ENCODE measurements around the gene ERVMER34-1. TPM values are rescaled to one million over a fixed set of nuclear protein-coding genes. Genes with fewer than 3 reads are reported as not detected.

ERVMER34-1 gene
- total RNA-seq, 1 experiment from 2014 or later = 0.92 TPM

DNA sequence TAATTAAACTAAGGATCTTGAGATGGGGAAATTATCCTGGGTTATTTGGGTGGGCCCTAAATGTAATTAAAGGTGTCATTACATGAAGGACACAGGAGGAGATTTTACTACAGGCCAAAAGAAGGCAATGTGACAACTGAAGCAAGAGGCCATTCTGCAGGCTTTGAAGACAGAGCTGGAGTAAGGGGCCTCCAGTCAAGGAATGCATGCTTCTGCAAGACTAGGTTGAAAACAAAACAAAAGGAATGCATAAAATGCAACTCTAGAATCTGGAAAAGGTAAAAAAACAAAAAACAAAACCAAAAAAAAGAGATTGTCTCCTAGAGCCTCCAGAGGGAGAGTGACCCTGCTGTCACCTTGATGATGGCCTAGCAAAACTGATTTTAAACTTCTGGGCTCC lies 21.6 kb downstream of the ERVMER34-1 start:
- H3K27ac ChIP-seq = no peak overlapping the region
- H3K9me2 ChIP-seq (ENCODE audit: insufficient read depth) = no peaks in the 10 kb centered on the region
- intact Hi-C loops (cut with micrococcal nuclease; ENCODE audit: unreplicated experiment) = no loop called here
- no peaks in the 10 kb centered on the region for H3K27me3 ChIP-seq (ENCODE audit: insufficient read depth, low read depth)
- no peaks in the 10 kb centered on the region for H3K4me1 ChIP-seq (replicated peaks; ENCODE audit: insufficient read depth)
- H3K9me3 ChIP-seq (ENCODE audit: insufficient read depth, low read depth) = no peaks in the 10 kb centered on the region
- POLR2A ChIA-PET (ENCODE audit: unreplicated experiment) = no interaction called here
- H3K4me2 ChIP-seq = no peak overlapping the region
- CTCF ChIA-PET = no interaction called here
- BruUV-seq (replicated peaks) = no TSS peak
- H4K20me1 ChIP-seq (ENCODE audit: insufficient read depth) = no peaks in the 10 kb centered on the region
- H3K36me3 ChIP-seq (ENCODE audit: low read depth) = no peaks in the 10 kb centered on the region
- no peak for DNase-seq
- no peak overlapping the region for H3K4me3 ChIP-seq
- no peak overlapping the region for H2AFZ ChIP-seq
- TF ChIP-seq CTCF (conservative IDR thresholded peaks at IDR 0.05) (no peak), EZH2 (IDR thresholded peaks at IDR 0.05; ENCODE audit: low read depth) (no peak)
- no peaks in the 10 kb centered on the region for H3K79me2 ChIP-seq (ENCODE audit: low read depth)
- 0 out of 2 replicates have a peak, but pooled peaks cover 4% of the 10 kb centered on the region for H3F3A ChIP-seq (ENCODE audit: insufficient read depth, low read depth)

- no peak for DNase-seq
Observed at GRCh38 chr4:52728691-52729240, 22.5 kb downstream of the ERVMER34-1 start.

GRCh38 chr4:52726826-52727580 lies 24.2 kb downstream of the ERVMER34-1 start:
- H3K27me3 ChIP-seq (ENCODE audit: insufficient read depth, low read depth) = no peaks in the 10 kb centered on the region
- no peaks in the 10 kb centered on the region for H3K79me2 ChIP-seq (ENCODE audit: low read depth)
- DNase-seq = no peak
- intact Hi-C loops (cut with micrococcal nuclease; ENCODE audit: unreplicated experiment) = no loop called here
- no peak overlapping the region for H3K4me2 ChIP-seq
- H3K36me3 ChIP-seq (ENCODE audit: low read depth) = no peaks in the 10 kb centered on the region
- H2AFZ ChIP-seq = no peak overlapping the region
- no peak overlapping the region for H3K27ac ChIP-seq
- H3K4me1 ChIP-seq (replicated peaks; ENCODE audit: insufficient read depth) = 0 out of 2 replicates have a peak, but pooled peaks cover 4% of the 10 kb centered on the region
- no peaks in the 10 kb centered on the region for H3K9me2 ChIP-seq (ENCODE audit: insufficient read depth)
- ChIA-PET CTCF (no interaction called here), POLR2A (ENCODE audit: unreplicated experiment) (no interaction called here)
- H3K9me3 ChIP-seq (ENCODE audit: insufficient read depth, low read depth) = no peaks in the 10 kb centered on the region
- TF ChIP-seq EZH2 (IDR thresholded peaks at IDR 0.05; ENCODE audit: low read depth) = no peak
- TF ChIP-seq CTCF (conservative IDR thresholded peaks at IDR 0.05) = no peak
- BruUV-seq (replicated peaks) = no TSS peak
- H3F3A ChIP-seq (ENCODE audit: insufficient read depth, low read depth) = no peaks in the 10 kb centered on the region
- no peaks in the 10 kb centered on the region for H4K20me1 ChIP-seq (ENCODE audit: insufficient read depth)
- H3K4me3 ChIP-seq = no peak overlapping the region

More at GRCh38 chr4:52728691-52729240, 22.5 kb downstream of the ERVMER34-1 start:
- no peak for TF ChIP-seq CTCF (conservative IDR thresholded peaks at IDR 0.05)
- TF ChIP-seq EZH2 (IDR thresholded peaks at IDR 0.05; ENCODE audit: low read depth) = no peak
- Histone ChIP-seq H3K79me2 (ENCODE audit: low read depth) (no peaks in the 10 kb centered on the region), H3K4me2 (no peak overlapping the region), H3K36me3 (ENCODE audit: low read depth) (no peaks in the 10 kb centered on the region), H3F3A (ENCODE audit: insufficient read depth, low read depth) (0 out of 2 replicates have a peak, but pooled peaks cover 4% of the 10 kb centered on the region), H3K4me1 (replicated peaks; ENCODE audit: insufficient read depth) (no peaks in the 10 kb centered on the region), H3K9me3 (ENCODE audit: insufficient read depth, low read depth) (no peaks in the 10 kb centered on the region), H3K4me3 (no peak overlapping the region), H3K9me2 (ENCODE audit: insufficient read depth) (no peaks in the 10 kb centered on the region), H2AFZ (no peak overlapping the region), H3K27me3 (ENCODE audit: insufficient read depth, low read depth) (no peaks in the 10 kb centered on the region), H3K27ac (no peak overlapping the region), H4K20me1 (ENCODE audit: insufficient read depth) (no peaks in the 10 kb centered on the region)
- BruUV-seq (replicated peaks) = no TSS peak
- ChIA-PET POLR2A (ENCODE audit: unreplicated experiment) (no interaction called here), CTCF (no interaction called here)
- intact Hi-C loops (cut with micrococcal nuclease; ENCODE audit: unreplicated experiment) = no loop called here
